ENCODE measurements around the gene OVCA2.

DNA sequence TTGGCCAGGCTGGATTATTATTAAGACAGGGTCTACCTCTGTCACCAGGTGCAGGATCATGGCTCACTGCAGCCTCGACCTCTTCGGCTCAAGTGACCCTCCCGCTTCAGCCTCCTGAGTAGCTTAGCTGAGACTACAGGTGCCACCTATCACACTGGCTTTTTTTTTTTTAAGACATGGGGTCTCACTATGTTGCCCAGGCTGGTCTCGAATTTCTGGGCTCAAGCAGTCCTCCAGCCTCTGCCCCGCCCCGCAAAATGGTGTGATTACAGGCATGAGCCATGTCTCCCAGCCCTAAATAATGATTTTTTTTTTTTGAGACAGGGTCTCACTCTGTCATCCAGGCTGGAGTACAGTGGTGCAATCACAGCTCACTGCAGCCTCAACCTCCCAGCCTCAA lies 5.8 kb downstream of the OVCA2 start:
- TF ChIP-seq CTCF (IDR thresholded peaks at IDR 0.05; ENCODE audit: insufficient read depth, low read length, poor library complexity, severe bottlenecking) (no peak), EZH2phosphoT487 (conservative IDR thresholded peaks at IDR 0.05; ENCODE audit: low read length) (no peak)

Data from SU-DHL-6 (cell line).